ENCODE measurements around the gene LDHAL6A.

- TF ChIP-seq CTCF (IDR thresholded peaks at IDR 0.05; ENCODE audit: low read length) (no peak), EZH2 (IDR thresholded peaks at IDR 0.05; ENCODE audit: borderline replicate concordance, low read length) (no peak)
Observed at GRCh38 chr11:18416459-18416858, 39.2 kb upstream of the LDHAL6A start.

All from OCI-LY1 (cell line).